GM21390 (cell line): ENCODE data around the gene HDX.
"Not testable (repeated sequence)": the region's sequence is repeated elsewhere in the genome, so short reads cannot be mapped to it uniquely, and the experiment has no call there.

ENCODE experiments used
- ATAC-seq: cut with Tn5 transposase; IDR thresholded peaks from one replicate; pipeline ENCODE4 v1.9.1; 2021; ENCODE audit not compliant: unreplicated experiment

Gene HDX

DNA sequence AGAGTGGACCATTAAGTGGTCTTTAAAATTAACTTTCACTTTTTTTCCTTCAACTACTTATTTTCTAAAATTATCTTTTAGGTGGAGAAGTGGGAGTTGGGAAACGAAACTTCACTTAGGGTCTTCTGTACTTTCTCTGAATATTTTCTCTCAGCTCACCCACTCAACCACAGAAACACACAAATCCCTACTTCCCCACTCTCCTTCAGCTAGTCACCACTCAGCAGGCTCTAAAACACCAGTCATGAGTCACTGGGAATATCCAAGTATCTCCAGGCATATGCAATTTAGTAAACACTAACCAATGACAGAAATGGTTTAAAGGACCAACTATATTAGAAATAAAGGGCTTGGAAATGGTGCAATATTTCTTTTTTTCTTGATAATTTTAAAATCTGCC, 161.3 kb downstream of the HDX start:
- ATAC-seq: no peak

- ATAC-seq: peak; percentile 79
These were observed 162.5 kb downstream of the HDX start for GRCh38 chrX:84339507-84340364.

DNA sequence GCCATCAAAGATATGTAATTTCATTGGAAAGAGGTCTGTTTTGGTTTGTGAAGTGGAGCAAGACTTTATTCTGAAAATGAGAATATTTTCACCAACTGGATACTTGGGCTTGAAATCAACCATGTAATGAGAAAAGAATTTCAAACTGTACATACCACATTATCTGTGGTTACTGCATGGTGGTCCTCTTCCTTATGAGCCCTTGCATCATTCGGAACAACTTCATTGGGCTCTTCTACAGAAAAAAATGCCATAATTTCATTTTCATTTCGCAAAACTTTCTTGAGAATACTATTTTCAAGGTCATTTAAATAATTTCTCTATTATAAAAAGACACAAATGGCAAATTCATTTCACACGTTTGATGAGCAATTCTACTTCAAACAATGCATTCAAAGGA, 165.6 kb downstream of the HDX start:
- no peak for ATAC-seq

DNA sequence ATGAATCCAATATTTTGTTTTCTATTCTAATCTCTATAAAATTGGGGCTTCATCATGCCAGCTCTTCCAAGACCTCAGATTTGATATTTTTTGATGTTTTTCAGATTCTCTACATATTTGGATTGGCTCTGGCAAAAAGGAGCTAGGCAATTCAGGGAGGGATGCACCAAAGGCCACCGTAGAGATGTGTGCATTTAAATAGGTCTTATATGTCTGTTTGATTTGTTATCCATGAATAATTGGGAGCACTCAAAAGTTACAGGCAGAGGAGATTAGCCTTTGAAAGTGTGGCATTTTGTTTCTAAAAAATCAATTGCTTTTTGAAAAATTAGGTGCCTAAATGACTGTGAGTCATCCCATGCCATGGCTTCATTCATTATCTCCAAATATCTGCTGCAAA, 167.1 kb downstream of the HDX start:
- no peak for ATAC-seq

- no peak for ATAC-seq
These were observed 180.0 kb downstream of the HDX start for GRCh38 chrX:84322083-84322827.

GRCh38 chrX:84320614-84321013, 181.6 kb downstream of the HDX start:
- no peak for ATAC-seq

GRCh38 chrX:84320023-84320422, 182.2 kb downstream of the HDX start:
- no peak for ATAC-seq

- no peak for ATAC-seq
These were observed 183.6 kb downstream of the HDX start for GRCh38 chrX:84318661-84319060.

GRCh38 chrX:84315946-84316345, 186.3 kb downstream of the HDX start:
- not testable (repeated sequence) for ATAC-seq
